HG02885 (cell line): ENCODE data around the gene GTF2IRD1.
"Not testable (repeated sequence)": the region's sequence is repeated elsewhere in the genome, so short reads cannot be mapped to it uniquely, and the experiment has no call there.

Experiments used
- ATAC-seq: cut with Tn5 transposase; IDR thresholded peaks from one replicate; pipeline ENCODE4 v1.9.1; 2021; ENCODE audit warnings: mild to moderate bottlenecking; ENCODE audit not compliant: unreplicated experiment, poor library complexity

GTF2IRD1 gene

DNA sequence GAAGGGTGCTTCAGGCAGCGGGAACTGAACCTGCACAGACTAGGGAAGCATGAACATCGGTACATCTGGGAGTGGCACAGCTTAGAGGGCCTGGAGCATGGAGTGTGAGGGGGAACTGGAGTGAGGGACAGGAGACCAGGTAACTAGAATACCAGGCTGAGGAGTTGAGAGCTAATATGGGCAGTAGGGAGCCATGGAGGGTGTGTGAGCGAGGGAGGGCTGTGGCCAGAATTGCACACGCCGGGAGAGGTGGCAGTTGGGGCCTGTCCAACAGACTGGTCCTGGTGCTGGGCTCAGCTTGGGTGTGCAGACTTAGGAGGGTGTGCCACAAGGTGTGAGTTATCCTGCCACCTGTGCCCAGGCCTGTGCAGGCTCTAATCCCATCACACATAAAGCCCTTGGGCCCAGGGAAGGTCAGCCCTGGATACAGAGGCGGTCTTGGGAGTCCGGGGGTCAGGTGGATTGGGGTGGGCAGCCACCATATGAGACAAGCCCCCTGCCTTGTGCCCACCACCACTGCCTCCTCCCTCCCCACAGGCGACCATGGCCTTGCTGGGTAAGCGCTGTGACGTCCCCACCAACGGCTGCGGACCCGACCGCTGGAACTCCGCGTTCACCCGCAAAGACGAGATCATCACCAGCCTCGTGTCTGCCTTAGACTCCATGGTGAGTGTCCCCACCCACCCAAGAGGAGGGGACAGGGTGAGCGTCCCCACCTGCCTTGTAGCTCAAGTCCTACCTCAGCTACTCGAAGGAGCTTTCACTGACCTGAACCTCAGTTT, 54.0 kb downstream of the GTF2IRD1 start:
- ATAC-seq = no peak

DNA sequence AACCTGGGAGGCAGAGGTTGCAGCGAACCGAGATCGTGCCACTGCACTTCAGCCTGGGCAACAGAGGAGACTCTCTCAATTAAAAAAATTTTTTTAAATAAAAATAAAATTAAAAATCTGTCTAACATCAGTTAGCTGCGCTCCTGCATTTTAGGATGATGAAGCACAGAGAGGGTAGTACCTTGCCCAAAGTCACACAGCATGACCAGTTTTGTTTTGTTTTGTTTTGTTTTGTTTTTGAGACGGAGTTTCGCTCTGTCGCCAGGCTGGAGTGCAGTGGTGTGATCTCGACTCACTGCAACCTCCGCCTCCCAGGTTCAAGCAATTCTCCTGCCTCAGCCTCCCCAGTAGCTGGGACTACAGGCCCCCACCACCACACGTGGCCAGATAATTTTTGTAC, 55.7 kb downstream of the GTF2IRD1 start:
- ATAC-seq = not testable (repeated sequence)

DNA sequence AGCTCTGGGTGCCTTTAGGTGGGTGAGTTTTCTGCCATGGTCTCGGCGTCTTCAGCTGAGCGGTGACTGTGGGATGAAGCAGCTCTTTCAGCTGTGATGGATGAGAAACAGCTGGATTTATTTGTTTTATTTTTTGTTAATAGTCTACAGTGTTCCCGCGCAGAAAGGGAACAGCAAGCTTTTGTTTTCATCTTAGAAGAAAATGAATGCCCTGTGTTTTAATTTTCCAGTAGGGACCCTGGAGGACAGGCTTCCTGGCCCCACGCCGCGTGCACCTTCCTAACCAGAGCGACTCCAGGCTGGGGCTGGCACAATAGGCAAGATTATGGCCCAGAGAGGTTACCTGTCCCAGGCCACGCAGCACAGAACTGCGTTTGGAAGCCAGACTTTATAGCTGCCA, 57.6 kb downstream of the GTF2IRD1 start:
- no peak for ATAC-seq

DNA sequence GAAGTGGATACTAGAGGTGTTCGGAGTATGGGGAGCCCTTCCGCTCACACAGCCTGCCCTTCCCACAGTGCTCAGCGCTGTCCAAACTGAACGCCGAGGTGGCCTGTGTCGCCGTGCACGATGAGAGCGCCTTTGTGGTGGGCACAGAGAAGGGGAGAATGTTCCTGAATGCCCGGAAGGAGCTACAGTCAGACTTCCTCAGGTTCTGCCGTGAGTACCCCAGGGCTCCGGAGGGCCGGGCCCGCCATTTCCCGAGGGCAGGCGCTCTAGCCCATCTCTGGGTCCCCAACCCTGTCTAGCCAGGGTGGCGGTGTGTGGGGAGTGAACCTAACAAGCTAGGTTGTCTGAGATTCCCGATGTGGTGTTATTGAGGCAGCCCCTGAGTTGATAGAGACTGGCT, 59.1 kb downstream of the GTF2IRD1 start:
- ATAC-seq = no peak

DNA sequence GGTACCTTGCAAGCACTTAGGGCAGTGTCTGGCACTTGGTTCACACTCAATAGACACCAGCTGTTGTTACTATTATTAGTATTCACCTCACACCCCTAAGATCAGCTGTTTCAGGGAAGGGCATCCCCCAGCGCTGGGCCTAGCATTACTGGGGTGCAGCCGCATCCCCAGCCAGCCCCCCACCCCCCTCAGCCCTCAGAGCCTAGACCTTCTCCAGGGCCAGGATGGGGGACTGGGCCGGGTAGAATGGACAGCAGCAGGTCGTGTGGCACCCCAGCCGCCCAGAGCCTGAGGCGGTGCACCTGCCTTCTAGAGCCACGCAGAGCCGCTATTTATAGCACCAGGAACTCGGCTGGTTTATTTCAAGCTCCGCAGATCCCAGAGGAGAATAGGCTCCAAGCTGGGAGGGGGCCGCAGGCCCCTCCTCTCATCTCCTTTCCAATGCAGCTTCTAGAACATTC, 60.5 kb downstream of the GTF2IRD1 start:
- no peak for ATAC-seq

DNA sequence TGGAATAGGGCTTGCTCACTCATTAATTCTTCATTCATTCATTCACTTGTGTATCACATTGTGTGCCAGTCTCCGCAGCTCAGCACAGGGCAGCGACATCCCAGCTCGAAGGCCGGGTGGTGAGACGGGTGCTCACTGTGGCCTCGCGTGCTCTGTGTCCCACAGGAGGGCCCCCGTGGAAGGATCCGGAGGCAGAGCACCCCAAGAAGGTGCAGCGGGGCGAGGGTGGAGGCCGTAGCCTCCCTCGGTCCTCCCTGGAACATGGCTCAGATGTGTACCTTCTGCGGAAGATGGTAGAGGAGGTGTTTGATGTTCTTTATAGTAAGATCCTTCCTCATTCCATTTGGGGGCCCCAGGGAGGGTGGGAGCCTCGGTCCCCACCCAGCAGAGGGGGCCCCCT, 61.6 kb downstream of the GTF2IRD1 start:
- no peak for ATAC-seq

DNA sequence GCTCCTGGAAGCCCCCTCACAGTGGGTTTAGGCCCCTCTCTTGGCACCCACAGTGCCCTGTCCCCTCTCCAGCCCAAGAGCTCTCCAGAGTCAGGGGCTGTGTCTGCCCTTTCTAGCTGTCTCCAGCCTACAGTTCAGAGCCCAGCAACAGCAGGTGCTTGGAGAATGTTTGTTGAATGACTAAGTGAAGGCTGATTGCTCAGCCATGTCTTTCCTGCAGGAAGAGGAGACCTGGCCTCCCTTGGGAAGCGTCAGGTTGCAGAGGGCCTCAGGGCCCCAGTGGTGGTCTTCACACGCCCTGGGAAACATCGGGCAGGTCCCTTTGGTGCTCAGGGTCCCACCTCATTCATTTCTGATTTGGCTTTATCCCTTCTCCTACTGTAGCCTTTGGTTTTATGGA, 62.5 kb downstream of the GTF2IRD1 start:
- no peak for ATAC-seq

DNA sequence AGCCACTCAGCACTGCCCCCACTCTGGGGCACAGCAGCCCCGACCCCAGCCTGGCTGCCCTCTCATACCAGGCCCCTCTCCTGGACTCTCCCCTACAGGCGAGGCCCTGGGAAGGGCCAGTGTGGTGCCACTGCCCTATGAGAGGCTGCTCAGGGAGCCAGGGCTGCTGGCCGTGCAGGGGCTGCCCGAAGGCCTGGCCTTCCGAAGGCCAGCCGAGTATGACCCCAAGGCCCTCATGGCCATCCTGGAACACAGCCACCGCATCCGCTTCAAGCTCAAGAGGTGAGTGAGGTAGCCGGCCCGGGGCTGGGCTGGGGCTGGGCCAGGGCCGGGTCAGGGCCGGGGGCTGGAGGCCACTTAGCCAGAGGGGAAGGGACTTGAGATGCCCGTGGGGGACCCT, 64.3 kb downstream of the GTF2IRD1 start:
- ATAC-seq = no peak

DNA sequence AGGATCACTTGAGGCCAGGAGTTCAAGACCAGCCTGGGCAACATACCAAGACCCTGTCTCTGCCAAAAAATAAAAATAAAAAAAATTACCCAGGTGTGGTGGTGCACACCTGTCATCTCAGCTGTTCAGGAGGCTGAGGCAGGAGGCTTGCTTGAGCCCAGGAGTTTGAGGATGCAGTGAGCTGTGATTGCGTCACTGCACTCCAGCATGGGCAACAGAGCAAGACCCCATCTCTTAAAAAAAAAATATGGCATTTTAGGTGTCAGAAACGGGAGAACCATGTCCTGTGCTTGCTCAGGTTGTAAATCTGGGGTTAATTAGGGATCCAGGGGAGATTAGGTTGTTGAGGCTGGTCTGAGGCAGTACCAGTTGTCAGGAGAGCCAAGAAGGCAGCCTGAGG, 64.9 kb downstream of the GTF2IRD1 start:
- no peak for ATAC-seq

DNA sequence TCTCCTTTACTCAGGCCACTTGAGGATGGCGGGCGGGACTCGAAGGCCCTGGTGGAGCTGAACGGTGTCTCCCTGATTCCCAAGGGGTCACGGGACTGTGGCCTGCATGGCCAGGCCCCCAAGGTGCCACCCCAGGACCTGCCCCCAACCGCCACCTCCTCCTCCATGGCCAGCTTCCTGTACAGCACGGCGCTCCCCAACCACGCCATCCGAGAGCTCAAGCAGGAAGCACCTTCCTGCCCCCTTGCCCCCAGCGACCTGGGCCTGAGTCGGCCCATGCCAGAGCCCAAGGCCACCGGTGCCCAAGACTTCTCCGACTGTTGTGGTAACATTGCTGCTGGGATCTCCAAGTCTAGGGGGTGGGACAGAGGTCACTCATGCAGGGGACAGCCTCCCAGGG, 65.7 kb downstream of the GTF2IRD1 start:
- no peak for ATAC-seq

DNA sequence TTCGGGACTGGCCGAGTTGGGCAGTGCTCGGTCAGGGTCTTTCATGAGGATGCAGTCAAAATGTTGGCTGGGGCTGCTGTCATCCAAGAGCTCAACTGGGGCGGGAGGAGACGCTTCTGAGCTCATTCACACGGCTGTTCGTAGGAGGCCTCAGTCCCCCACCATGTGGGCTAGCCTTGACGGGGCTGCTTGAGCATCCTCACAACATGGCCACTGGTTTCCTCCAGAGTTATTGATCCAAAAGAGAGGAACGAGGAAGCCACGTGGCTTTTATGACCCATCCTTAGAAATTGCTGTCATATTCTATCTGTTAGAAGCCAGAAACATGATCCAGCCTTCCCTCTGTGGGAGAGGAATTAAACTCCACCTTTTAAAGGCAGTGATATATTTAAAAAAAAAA, 68.1 kb downstream of the GTF2IRD1 start:
- no peak for ATAC-seq

DNA sequence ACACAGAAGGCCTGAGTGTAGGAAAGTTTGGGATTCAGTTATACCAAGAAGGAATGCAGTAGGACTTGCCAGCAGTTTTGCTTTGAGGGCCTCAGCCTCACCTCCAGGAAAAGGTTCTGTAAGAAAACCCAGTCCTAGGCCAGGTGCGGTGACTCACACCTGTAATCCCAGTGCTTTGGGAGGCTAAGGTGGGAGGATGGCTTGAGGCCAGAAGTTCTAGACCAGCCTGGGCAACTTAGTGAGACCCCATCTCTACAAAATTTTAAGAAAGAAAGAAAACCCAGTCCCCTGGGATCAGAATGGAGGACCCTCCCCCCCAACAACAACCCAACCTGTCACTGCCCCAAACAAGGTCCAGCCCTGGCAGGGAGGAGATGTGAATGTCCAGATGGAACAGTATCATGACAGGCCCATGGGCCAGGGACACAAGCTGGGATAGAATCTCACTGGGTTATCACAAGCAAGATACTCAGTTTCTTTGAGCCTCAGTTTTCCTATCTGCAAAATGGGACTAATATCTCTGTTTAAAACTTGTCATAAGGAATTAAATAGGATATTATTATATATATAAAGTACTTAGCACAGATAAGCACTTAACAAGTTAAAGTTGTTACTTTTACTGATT, 68.7 kb downstream of the GTF2IRD1 start:
- no peak for ATAC-seq

DNA sequence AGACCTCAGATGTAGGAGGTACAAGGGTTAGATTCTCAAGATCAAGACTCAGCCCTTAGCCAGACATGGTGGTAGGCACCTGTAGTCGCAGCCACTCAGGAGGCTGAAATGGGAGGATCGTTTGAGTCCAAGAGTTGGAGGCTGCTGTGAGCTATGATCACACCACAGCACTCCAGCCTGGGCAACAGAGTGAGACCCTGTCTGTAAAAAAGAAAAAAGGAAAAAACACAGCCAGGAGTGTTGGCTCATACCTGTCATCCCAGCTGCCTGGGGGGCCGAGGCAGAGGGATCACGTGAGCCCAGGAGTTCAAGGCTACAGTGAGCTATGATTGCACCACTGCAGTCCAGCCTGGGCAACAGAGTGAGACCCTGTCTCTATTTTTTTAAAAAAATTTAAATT, 69.3 kb downstream of the GTF2IRD1 start:
- ATAC-seq = no peak

DNA sequence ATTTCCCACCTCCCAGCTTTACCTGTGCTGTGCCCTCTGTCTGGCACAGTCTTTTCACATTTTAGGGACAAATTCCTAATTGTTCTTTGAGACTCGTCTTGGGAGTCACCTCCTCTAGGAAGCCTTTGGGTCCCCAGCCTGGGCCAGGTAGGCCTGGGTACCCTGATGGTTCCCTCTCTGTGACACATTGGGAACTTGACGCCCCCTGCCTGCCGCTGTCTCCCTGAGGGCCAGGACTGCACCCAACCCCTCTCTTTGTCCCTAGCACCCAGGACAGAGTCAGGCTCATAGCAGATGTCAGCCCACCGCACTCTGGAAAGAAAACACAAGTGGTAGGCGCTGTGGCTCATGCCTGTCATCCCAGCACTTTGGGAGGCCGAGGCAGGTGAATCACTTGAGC, 71.4 kb downstream of the GTF2IRD1 start:
- no peak for ATAC-seq

DNA sequence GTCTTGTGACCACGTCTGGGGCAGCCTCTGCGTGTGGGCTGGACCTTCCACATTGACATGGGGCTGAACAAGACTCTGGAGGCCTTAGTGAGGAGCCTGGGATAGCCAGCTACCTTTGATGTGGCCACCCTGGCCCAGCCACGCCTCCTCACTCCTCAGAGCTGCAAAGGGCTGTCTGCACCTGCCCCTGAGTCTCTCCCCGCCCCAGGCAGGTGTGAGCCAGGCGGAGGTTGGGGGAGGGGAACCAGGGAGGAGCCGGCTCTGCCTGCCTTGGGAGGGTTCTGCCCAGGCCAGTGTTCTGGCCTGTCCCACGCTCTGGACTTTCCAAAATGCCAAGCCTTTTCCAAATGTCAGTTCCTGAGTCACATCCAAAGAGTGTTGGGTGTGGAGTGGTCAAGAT, 72.2 kb downstream of the GTF2IRD1 start:
- no peak for ATAC-seq

DNA sequence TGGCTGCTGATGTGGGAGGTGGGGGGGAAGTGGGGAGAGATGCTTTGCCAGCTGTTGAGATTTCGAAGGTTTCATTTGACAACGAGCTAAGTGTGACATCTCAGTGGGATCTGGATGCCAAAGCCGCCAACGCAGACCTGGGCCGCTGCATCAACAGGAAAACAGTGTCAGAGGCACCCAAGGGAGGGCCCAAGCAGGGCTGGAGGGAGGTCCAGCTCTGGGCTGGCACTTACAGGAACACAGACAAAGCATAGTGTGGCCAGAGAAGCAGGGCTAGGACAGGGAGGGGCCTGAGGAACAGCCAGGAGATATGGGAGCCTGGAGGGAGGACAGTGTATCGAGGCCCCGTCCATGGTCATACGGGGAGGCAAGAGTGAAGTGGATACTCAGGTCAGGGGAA, 73.1 kb downstream of the GTF2IRD1 start:
- ATAC-seq = no peak

DNA sequence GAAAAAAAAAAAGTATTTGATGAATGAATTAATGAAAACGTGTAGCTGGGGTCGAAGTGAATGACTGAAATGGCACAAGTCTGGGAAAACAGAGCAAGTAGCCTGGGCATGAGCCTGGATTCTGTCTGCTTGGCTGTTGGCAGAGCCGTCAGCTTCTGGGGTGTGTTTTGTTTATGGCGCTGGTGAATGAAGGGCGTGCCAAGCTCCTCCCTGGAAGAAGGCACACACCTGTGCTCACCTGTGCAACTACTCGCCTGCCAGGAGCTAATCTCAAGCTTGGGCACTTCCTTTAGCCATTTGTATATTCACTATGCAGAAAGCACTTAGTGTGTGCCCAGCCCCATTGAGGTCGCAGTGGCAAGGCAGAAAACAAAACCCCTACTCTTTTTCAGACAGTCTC, 74.1 kb downstream of the GTF2IRD1 start:
- no peak for ATAC-seq

DNA sequence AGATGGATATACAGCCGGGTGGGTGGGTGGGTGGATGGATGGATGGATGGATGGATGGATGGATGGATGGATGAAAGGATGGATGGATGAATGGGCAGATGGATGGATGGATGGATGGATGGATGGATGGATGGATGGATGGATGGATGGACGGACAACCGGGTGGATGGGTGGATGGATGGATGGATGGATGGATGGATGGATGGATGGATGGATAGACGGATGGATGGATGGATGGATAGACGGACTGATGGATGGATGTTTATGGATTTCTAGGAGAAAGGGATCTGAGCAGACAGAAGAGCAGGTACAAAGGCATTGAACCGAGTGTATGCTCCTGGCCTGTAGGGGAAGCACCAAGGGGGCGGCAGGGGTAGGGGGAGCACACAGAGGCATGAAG, 75.1 kb downstream of the GTF2IRD1 start:
- not testable (repeated sequence) for ATAC-seq

DNA sequence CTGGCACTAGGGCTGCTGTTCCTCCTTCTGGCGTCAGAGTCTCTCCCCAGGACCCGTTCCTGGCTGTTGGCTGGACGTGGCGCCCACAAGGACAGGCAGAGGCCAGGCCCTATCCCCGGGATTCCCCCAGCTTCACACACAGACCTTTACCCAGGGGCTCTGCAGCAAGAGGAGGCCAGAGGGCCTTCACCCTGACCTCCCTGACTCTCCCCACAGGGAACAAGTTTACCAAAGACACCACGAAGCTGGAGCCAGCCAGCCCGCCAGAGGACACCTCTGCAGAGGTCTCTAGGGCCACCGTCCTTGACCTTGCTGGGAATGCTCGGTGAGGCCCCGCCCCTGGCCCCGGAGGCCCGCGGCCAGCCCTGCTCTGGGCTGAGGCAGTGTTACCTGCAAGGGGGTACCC, 82.2 kb downstream of the GTF2IRD1 start:
- ATAC-seq = no peak

DNA sequence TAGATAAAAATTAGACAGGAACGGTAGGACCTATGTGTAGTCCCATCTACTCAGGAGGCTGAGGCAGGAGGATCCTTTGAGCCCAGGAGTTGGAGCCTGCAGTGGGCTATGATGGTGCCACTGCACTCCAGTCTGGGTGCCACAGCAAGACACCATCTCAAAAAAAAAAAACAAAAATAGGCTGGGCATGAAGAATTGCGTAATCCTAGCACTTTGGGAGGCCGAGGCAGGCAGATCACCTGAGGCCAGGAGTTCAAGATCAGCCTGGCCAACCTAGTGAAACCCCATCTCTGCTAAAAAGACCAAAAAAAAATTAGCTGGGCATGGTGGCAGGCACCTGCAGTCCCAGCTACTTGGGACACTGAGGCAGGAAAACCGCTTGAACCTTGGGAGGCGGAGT, 88.2 kb downstream of the GTF2IRD1 start:
- not testable (repeated sequence) for ATAC-seq

DNA sequence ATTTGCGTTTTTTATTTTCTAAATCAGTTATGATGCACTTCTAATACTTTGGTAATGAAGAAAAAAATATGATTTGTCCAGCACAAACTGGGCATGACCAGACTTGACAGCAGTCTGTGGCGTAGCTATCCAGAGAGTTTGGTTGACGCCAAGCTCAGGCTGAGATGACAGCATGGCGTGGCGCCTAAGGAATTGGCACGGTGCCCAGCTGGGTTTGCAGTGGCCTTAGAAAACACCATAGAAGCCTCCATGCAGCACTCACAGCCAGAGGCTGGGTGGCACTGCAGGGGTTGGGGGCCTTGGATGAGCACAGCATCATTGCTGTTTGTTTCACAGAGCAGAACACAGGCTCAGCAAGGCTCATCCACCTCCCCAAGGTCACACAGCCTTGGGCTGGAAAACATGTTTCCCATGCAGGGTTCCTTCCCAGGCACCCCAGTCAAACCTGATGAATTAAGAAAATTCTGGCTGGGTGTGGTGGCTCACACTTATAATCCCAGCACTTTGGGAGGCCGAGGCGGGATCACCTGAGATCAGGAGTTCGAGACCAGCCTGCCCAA, 88.9 kb downstream of the GTF2IRD1 start:
- ATAC-seq = no peak
